GM12801 (cell line): Measurements from ENCODE around the gene POLR2B.

Source experiments
- TF ChIP-seq, protein P1 (sequence below): IDR thresholded peaks from one replicate; pipeline ENCODE4 v1.5.1; 2011; ENCODE audit warnings: control low read depth; ENCODE audit not compliant: insufficient read length; ENCODE audit errors: extremely low read depth

Gene POLR2B

DNA sequence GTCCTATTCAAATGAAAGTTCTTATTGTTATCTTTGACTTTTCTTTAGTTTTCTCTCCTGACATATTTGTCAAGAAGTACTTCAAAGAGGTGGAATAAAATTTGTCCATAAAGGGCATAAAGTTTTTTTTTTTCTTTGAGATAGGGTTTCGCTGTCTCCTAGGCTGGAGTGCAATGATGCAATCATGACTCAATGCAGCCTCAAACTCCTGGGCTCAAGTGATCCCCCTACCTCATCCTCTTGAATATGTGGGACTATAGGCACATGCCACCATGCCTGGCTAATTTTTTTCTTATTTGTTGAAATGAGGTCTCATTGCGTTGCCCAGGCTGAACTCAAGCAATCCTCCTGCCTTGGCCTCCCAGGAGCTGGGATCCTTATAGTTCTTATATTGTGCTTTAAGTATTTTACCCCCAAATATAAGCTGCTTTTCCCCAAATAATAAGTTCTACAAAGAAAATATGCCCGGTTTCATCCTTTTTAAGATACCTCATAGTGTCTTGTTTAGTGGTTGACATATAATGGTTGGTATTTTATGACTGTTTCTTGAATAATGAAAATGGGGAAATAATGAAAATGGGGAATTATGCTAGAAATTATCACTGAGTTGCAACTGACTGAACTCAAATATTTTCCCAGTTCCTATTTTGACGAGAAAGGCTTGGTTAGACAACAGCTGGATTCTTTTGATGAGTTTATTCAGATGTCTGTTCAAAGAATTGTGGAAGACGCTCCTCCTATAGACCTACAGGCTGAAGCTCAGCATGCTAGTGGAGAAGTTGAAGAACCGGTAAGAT lies 11.6 kb downstream of the POLR2B start:
- TF ChIP-seq, protein P1, sequence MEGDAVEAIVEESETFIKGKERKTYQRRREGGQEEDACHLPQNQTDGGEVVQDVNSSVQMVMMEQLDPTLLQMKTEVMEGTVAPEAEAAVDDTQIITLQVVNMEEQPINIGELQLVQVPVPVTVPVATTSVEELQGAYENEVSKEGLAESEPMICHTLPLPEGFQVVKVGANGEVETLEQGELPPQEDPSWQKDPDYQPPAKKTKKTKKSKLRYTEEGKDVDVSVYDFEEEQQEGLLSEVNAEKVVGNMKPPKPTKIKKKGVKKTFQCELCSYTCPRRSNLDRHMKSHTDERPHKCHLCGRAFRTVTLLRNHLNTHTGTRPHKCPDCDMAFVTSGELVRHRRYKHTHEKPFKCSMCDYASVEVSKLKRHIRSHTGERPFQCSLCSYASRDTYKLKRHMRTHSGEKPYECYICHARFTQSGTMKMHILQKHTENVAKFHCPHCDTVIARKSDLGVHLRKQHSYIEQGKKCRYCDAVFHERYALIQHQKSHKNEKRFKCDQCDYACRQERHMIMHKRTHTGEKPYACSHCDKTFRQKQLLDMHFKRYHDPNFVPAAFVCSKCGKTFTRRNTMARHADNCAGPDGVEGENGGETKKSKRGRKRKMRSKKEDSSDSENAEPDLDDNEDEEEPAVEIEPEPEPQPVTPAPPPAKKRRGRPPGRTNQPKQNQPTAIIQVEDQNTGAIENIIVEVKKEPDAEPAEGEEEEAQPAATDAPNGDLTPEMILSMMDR = no peak

DNA sequence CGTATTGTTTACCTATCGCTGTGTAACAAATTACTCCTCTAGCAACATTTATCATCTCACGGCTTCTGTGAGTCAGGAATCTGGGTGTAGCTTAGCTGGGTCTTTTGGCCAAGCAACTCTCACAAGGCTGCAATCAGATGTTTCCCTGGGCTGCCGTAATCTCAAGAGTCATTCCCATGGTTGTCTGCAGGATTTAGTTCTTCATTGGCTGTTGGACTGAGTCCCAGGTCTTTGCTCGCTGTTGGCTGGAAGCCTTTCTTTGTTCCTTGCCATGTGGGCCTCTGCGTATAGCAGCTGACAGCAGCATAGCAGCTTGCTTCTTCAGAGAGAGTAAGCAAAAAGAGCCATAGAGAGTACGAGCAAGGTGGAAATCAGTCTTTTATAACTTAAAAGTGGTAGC lies 16.8 kb downstream of the POLR2B start:
- TF ChIP-seq, protein P1 = no peak

DNA sequence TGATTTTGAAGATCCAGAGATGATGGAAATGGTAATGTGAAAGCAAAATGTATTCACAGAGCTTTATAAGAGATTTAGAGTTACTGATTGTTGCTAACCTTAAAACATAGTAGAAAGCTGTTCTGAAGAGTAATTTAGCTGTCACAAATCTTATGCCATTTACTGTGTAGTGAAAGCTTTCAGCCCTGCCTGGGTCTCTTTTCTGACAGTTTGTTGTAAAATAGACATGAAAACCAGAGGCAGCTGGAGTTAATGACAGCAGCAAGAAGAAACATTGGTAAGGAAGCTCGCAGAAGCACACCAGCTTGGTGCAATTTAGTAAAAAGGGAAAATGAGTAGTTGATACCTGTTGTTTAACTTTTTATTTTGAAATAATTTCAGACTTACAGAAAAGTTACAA lies 21.1 kb downstream of the POLR2B start:
- TF ChIP-seq, protein P1 = no peak

DNA sequence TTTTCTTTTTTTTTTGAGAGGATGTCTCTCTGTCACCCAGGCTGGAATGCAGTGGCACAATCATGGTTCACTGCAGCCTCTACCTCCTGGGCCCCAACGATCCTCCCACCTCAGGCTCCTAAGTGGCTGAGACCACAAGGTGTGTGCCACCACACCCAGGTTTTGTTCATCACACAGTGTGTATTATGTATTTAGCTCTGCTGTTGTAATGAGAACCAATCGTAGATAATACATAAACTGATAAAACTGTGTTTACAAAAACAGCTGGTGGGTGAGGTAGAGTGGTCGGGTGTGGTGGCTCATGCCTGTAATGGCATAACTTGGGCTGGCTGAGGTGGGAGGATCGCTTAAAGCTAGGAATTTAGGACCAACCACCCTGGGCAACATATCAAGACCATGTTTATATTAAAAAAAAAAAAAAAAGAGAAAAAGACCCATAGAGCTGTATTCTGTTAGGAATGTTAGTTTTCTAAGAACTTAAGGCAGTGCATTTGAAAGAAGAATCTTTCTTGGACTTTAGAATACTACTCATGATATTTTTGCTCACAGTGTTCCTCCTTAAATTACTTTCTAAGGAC lies 34.9 kb downstream of the POLR2B start:
- TF ChIP-seq, protein P1 = no peak

DNA sequence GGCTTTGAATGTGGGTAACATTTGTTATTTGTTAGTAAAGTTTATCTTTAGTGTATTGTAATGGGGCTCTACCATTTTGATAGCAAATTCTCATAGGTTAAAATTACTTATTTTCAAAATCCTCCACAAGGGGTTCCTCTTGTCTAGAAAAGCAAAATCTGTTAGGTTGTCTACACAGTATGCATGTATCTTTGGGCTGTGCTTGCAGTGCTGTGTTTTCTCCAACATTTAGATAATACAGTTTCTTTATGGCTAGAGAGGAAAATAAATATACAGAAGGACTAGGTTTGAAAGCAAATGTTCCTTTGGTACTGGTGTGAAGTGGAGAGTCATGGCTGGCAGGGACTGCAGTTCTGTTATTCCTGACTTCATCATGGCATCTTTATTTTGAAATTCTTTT lies 40.3 kb downstream of the POLR2B start:
- TF ChIP-seq, protein P1 = no peak

DNA sequence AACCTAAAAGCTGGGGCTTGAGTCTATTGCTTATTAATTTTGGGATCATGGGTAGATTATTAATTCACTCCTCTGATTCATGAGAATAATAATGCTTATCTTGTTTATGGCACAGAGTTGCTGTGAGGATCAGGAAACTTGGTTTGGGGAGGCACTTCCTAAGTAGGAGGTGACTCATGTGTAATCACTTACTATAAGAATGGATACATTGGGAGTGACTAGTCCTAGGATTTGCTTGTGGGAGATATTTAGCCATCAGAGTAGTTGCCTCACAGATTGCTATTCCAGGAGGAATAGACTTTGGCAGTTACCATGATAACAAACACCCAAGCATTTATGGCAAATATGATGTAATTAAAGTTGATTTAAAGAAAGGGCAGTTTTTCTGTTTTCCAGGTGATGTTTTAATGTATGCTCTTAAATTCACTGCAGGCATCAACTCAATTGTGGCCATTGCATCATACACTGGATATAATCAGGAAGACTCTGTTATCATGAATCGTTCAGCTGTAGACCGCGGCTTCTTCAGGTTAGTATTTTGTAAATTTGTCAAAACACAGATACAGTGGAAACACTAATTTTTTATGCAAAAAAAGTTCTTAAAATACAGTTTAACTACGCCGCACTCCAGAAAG lies 41.9 kb downstream of the POLR2B start:
- TF ChIP-seq, protein P1 = no peak

DNA sequence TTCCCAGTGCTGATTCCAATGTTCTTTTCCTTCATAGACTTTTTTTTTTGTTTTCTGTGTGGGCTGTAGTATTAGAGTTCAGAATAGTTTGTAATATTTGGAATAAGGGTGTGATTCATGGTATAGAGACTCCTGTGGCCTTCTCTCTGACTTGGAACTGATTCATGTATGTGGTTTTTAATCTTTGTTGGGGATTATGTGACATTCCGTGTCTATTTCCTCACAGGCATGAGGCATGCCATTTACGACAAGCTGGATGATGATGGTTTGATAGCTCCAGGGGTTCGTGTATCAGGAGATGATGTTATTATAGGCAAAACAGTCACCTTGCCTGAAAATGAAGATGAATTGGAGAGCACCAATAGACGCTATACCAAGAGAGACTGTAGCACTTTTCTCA lies 44.4 kb downstream of the POLR2B start:
- TF ChIP-seq, protein P1 = no peak
